GM21447 (cell line): Measurements from ENCODE around the gene TBC1D5.
"Not testable (repeated sequence)": the region's sequence is repeated elsewhere in the genome, so short reads cannot be mapped to it uniquely, and the experiment has no call there.

Experiments
- ATAC-seq: cut with Tn5 transposase; IDR thresholded peaks from one replicate; pipeline ENCODE4 v1.9.1; 2021; ENCODE audit not compliant: unreplicated experiment

TBC1D5 gene

DNA sequence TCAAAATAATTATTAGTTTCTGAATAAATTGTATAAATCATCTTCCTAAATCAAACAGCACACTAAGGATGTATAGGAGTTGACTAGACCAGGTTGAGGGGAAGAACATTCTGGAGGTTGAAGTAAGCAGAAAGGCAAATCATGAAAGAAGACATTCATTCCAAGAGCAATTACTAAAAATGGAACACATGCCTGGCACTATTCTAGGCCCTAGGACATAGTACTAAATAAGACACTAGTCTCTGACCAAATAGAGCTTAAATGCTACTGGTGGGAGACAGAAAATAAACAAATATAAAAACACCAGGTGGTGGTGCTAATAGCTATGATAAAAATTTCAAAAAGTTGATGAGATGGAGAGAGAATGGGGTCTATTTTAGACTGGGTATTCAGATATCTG is 190.1 kb downstream of the TBC1D5 start:
- ATAC-seq = no peak

- ATAC-seq = no peak
Measured at GRCh38 chr3:17551895-17552294, 190.5 kb downstream of the TBC1D5 start.

GRCh38 chr3:17551333-17551732 is 191.1 kb downstream of the TBC1D5 start:
- no peak for ATAC-seq

DNA sequence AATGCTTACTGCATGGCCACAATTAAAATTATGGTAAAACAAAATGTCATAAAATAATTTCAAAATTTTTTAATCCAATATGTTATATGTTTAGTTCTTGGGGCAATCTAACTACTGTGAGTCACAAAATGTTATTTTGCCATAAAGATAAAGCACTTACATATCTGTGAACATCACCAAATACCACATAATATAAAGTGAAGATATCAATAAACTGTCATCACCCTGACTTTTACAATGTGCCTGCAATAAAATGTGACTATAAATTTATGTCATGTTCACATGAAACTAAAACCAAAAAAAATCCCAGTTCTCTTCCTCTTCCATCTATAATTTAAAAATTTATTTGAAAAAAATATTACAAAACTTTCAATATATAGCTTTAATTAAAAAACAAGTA is 191.8 kb downstream of the TBC1D5 start:
- no peak for ATAC-seq

- no peak for ATAC-seq
Measured at GRCh38 chr3:17546500-17547255, 195.8 kb downstream of the TBC1D5 start.

DNA sequence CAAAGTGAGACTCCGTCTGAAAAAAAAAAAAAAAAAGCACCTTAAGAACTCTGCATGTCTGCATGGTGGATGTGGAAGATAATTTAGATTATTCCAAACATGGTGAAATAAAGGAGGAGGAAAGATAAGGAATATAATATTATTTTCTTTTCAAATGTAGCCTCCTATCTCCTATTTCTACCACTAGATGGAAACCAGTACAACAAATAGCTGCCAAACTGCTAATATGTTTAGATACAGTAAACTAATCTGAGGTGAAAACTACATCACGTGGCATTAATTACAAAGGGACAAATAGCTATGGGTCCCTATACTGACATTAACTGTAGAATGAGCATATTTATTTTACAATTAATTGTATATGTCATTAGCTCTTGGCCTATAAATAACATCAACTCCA is 197.8 kb downstream of the TBC1D5 start:
- ATAC-seq = no peak

DNA sequence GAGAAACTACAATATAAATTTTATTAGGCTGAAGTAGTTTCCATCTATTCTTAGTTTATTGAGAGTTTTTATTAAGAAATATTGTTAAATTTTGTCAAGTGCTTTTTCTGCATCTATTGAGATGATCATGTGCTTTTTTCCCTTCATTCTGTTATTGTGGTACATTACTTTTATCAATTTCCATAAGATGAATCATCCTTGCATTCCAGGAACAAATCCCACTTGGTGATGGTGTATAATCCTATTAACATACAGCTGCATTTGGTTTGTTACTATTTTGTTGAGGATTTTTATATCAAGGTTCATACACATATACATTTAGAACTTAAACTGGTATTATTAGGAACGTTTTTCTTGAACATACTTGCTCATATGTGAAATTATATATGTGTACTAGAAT is 199.8 kb downstream of the TBC1D5 start:
- no peak for ATAC-seq

- ATAC-seq = no peak
Measured at GRCh38 chr3:17539436-17539835, 203.0 kb downstream of the TBC1D5 start.

GRCh38 chr3:17535274-17535673 is 207.2 kb downstream of the TBC1D5 start:
- ATAC-seq = no peak

GRCh38 chr3:17532446-17532845 is 210.0 kb downstream of the TBC1D5 start:
- not testable (repeated sequence) for ATAC-seq

- no peak for ATAC-seq
Measured at GRCh38 chr3:17529677-17530076, 212.8 kb downstream of the TBC1D5 start.

GRCh38 chr3:17518189-17519059 is 224.0 kb downstream of the TBC1D5 start:
- no peak for ATAC-seq

- no peak for ATAC-seq
Measured at GRCh38 chr3:17515445-17516234, 226.8 kb downstream of the TBC1D5 start.

DNA sequence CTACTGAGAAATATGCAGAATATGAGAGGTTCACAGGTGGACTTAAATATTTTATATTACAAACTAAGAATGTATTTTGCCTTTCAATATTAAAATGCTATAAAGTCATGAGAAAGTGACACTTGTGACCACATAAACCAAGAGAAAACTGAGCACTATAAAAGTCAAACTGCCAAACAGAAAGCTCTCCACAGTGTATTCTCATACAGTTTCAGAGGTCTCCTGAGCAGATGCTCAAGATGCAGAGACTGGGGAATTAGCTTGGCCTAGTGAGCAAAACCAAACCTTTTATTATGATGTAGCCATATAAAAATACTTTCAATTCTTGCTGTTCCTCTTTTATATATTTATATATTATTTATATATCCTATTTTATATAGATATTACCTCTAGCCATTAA is 227.8 kb downstream of the TBC1D5 start:
- ATAC-seq = no peak

- no peak for ATAC-seq
Measured at GRCh38 chr3:17510265-17510664, 232.2 kb downstream of the TBC1D5 start.

DNA sequence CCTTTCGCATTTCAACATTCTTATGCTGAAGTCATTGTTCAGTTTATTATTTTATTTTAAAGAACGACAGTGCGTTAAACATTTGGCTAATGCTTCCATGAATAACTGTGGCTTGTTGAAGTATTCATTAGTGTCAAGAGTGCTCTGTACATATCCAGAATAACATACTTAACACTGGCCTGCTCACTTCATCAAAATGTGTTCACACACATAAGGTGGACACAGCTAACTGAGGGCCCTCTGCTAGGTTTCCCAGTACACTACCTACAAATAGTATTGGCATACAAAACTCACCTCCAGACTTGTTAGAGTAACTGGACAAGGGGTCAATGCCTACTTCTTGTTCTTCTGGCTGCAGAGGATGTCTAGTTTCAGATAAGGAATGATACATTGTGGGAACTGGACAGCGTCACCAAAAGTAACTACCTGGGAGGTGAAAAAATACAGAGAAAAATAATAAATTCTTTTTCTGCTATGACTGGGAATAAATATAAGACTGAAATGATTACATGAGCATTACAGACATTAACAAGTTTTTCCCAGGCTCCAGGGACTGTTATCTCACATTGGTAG is 234.2 kb downstream of the TBC1D5 start:
- no peak for ATAC-seq

GRCh38 chr3:17507480-17507879 is 235.0 kb downstream of the TBC1D5 start:
- no peak for ATAC-seq

- no peak for ATAC-seq
Measured at GRCh38 chr3:17505856-17506255, 236.6 kb downstream of the TBC1D5 start.

- ATAC-seq = no peak
Measured at GRCh38 chr3:17501745-17502144, 240.7 kb downstream of the TBC1D5 start.

GRCh38 chr3:17500618-17501017 is 241.8 kb downstream of the TBC1D5 start:
- no peak for ATAC-seq
